ENCODE measurements around the gene OR8B4. TPM values are rescaled to one million over a fixed set of nuclear protein-coding genes. Genes with fewer than 3 reads are reported as not detected.

The OR8B4 gene
- total RNA-seq, 2 experiments from 2014 or later: not detected

- no peaks in the 10 kb centered on the region for H3K36me3 ChIP-seq (ENCODE audit: insufficient read depth, low read length)
- CTCF ChIA-PET (ENCODE audit: unreplicated experiment): no interaction called here
- H3K9me2 ChIP-seq (ENCODE audit: insufficient read depth, low read length): no peaks in the 10 kb centered on the region
- H2AFZ ChIP-seq (ENCODE audit: low read length): no peak overlapping the region
- H3K79me2 ChIP-seq (ENCODE audit: insufficient read depth, low read depth, low read length): no peaks in the 10 kb centered on the region
- DNase-seq (ENCODE audit: low spot score): no peak
- BruUV-seq (replicated peaks): no TSS peak
- no peaks in the 10 kb centered on the region for H4K20me1 ChIP-seq (ENCODE audit: insufficient read depth, low read length)
- intact Hi-C loops (cut with micrococcal nuclease; ENCODE audit: unreplicated experiment): no loop called here
- no peaks in the 10 kb centered on the region for H3K9me3 ChIP-seq (ENCODE audit: low read length)
- no peak overlapping the region for H3K27ac ChIP-seq (ENCODE audit: low read depth, low read length, poor library complexity, severe bottlenecking)
- H3K4me1 ChIP-seq (ENCODE audit: insufficient read depth, low read length, poor library complexity, severe bottlenecking): no peaks in the 10 kb centered on the region
- POLR2A ChIA-PET: interaction anchor here (1.0 kb wide), 1 partner anchor 78 kb away, joined by 3 read pairs; no protein-coding TSS in a partner anchor
- no peak overlapping the region for H3K4me3 ChIP-seq (ENCODE audit: low read depth, low read length, poor library complexity, severe bottlenecking)
- H3K4me2 ChIP-seq (ENCODE audit: low read length): no peak overlapping the region
- no peak for TF ChIP-seq EZH2phosphoT487 (IDR thresholded peaks at IDR 0.05; ENCODE audit: borderline replicate concordance, low read depth, low read length)
Measured at GRCh38 chr11:124446916-124447315, 22.2 kb upstream of the OR8B4 start.

GRCh38 chr11:124445646-124446150 is 21.0 kb upstream of the OR8B4 start, which contains the start of gene OR8B8:
Gene OR8B8, minus strand, starts transcription at chr11:124445696. Its CDS starts 4,611 bp downstream, at chr11:124441085.
- intact Hi-C loops (cut with micrococcal nuclease; ENCODE audit: unreplicated experiment): no loop called here
- H3K9me2 ChIP-seq (ENCODE audit: insufficient read depth, low read length): no peaks in the 10 kb centered on the region
- H3K36me3 ChIP-seq (ENCODE audit: insufficient read depth, low read length): no peaks in the 10 kb centered on the region
- TF ChIP-seq EZH2phosphoT487 (IDR thresholded peaks at IDR 0.05; ENCODE audit: borderline replicate concordance, low read depth, low read length) (no peak), CTCF (conservative IDR thresholded peaks at IDR 0.05; ENCODE audit: low read length) (no peak)
- no peak within 1 kb of the TSS for H3K4me3 ChIP-seq (ENCODE audit: low read depth, low read length, poor library complexity, severe bottlenecking)
- no peaks in the 10 kb centered on the region for H4K20me1 ChIP-seq (ENCODE audit: insufficient read depth, low read length)
- ChIA-PET CTCF (ENCODE audit: unreplicated experiment) (no interaction called here), POLR2A (no interaction called here)
- no peak for DNase-seq (ENCODE audit: low spot score)
- no peaks in the 10 kb centered on the region for H3K79me2 ChIP-seq (ENCODE audit: insufficient read depth, low read depth, low read length)
- no TSS peak for BruUV-seq (replicated peaks)
- no peaks in the 10 kb centered on the region for H3K4me1 ChIP-seq (ENCODE audit: insufficient read depth, low read length, poor library complexity, severe bottlenecking)
- no peak within 1 kb of the TSS for H2AFZ ChIP-seq (ENCODE audit: low read length)
- H3K27ac ChIP-seq (ENCODE audit: low read depth, low read length, poor library complexity, severe bottlenecking): no peak within 1 kb of the TSS
- no peak within 1 kb of the TSS for H3K4me2 ChIP-seq (ENCODE audit: low read length)
- no peaks in the 10 kb centered on the region for H3K9me3 ChIP-seq (ENCODE audit: low read length)

GRCh38 chr11:124442847-124443246 is 18.2 kb upstream of the OR8B4 start:
- intact Hi-C loops (cut with micrococcal nuclease; ENCODE audit: unreplicated experiment): no loop called here
- ChIA-PET POLR2A (no interaction called here), CTCF (ENCODE audit: unreplicated experiment) (no interaction called here)
- Histone ChIP-seq H2AFZ (ENCODE audit: low read length) (no peak overlapping the region), H3K4me2 (ENCODE audit: low read length) (no peak overlapping the region), H3K36me3 (ENCODE audit: insufficient read depth, low read length) (no peaks in the 10 kb centered on the region), H3K79me2 (ENCODE audit: insufficient read depth, low read depth, low read length) (no peaks in the 10 kb centered on the region), H3K27ac (ENCODE audit: low read depth, low read length, poor library complexity, severe bottlenecking) (no peak overlapping the region), H4K20me1 (ENCODE audit: insufficient read depth, low read length) (no peaks in the 10 kb centered on the region), H3K4me1 (ENCODE audit: insufficient read depth, low read length, poor library complexity, severe bottlenecking) (no peaks in the 10 kb centered on the region), H3K9me2 (ENCODE audit: insufficient read depth, low read length) (no peaks in the 10 kb centered on the region), H3K4me3 (ENCODE audit: low read depth, low read length, poor library complexity, severe bottlenecking) (no peak overlapping the region), H3K9me3 (ENCODE audit: low read length) (no peaks in the 10 kb centered on the region)
- no TSS peak for BruUV-seq (replicated peaks)
- no peak for DNase-seq (ENCODE audit: low spot score)
- TF ChIP-seq CTCF (conservative IDR thresholded peaks at IDR 0.05; ENCODE audit: low read length): no peak
- TF ChIP-seq EZH2phosphoT487 (IDR thresholded peaks at IDR 0.05; ENCODE audit: borderline replicate concordance, low read depth, low read length): no peak
